Urinary bladder (tissue), 4 donors: ENCODE measurements around the gene MKI67. TPM values are rescaled to one million over a fixed set of nuclear protein-coding genes. Genes with fewer than 3 reads are reported as not detected.

Source experiments
- DNase-seq: peaks from one replicate; pipeline ENCODE4 v3.0.0-alpha.2; 2015; ENCODE audit errors: extremely low spot score
- H3K27ac ChIP-seq: one replicate; pipeline ENCODE4 v1.5.1; 2013; ENCODE audit warnings: low read depth, mild to moderate bottlenecking, moderate library complexity
- H3K36me3 ChIP-seq: one replicate; pipeline ENCODE4 v1.6.1; 2013; ENCODE audit warnings: mild to moderate bottlenecking, moderate library complexity; ENCODE audit not compliant: insufficient read depth
- H3K4me1 ChIP-seq: one replicate; pipeline ENCODE4 v1.6.1; 2013; ENCODE audit warnings: mild to moderate bottlenecking, moderate library complexity; ENCODE audit not compliant: insufficient read depth
- H3K4me3 ChIP-seq: one replicate; pipeline ENCODE4 v1.5.1; 2013; ENCODE audit warnings: low read depth, low read length
- WGBS: extraction: QIAGEN DNeasy Blood & Tissue Kit; methylation state at CpG from one replicate; pipeline ENCODE4 v1.1.7; 2013; 5-methylcytosine and 5-hydroxymethylcytosine counted together
- polyA plus RNA-seq: library from polyadenylated mRNA; stranded (reverse); fragments of 200-250 nt; gene quantifications from one replicate; pipeline ENCODE4 v1.2.3, GENCODE V29; 2013
- total RNA-seq: library from RNA; depleted of rRNA; stranded (reverse); fragments of >200 nt; gene quantifications from one replicate; pipeline ENCODE4 v1.2.3, GENCODE V29; 2014
- donor health status: healthy with polysubstance abuse.
- donor health status: healthy.

Gene MKI67
- total and polyA plus RNA-seq, 2 donors, result 0.42 to 17.8 TPM

- no peak for DNase-seq
- no peak overlapping the region for H3K4me3 ChIP-seq
- no peak overlapping the region for H3K27ac ChIP-seq
- peaks cover 3% of the 10 kb centered on the region for H3K36me3 ChIP-seq
- peaks cover 2% of the 10 kb centered on the region for H3K4me1 ChIP-seq
- 88% methylated on average over 25 of the region's 25 CpGs for WGBS
Measured at GRCh38 chr10:128067691-128068397, 58.4 kb downstream of the MKI67 start.

GRCh38 chr10:128066870-128067382, 59.3 kb downstream of the MKI67 start:
- Histone ChIP-seq H3K4me3 (no peak overlapping the region), H3K27ac (no peak overlapping the region), H3K4me1 (peaks cover 2% of the 10 kb centered on the region), H3K36me3 (peaks cover 3% of the 10 kb centered on the region)
- no peak for DNase-seq
- 84% methylated on average over 13 of the region's 13 CpGs for WGBS

- Histone ChIP-seq H3K4me1 (peaks cover 2% of the 10 kb centered on the region), H3K36me3 (peaks cover 3% of the 10 kb centered on the region), H3K4me3 (no peak overlapping the region), H3K27ac (no peak overlapping the region)
- DNase-seq, result no peak
- 90% methylated on average over 13 of the region's 13 CpGs for WGBS
Measured at GRCh38 chr10:128065881-128066534, 60.2 kb downstream of the MKI67 start.

- H3K36me3 ChIP-seq, result peaks cover 3% of the 10 kb centered on the region
- H3K4me1 ChIP-seq, result peaks cover 2% of the 10 kb centered on the region
- 76% methylated on average over 17 of the region's 17 CpGs for WGBS
- DNase-seq, result no peak
- no peak overlapping the region for H3K4me3 ChIP-seq
- H3K27ac ChIP-seq, result no peak overlapping the region
Measured at GRCh38 chr10:128064970-128065580, 61.1 kb downstream of the MKI67 start.

- H3K4me3 ChIP-seq, result no peak overlapping the region
Measured at GRCh38 chr10:128064108-128064969, 61.9 kb downstream of the MKI67 start.

GRCh38 chr10:128063736-128064107, 62.5 kb downstream of the MKI67 start:
- H3K4me1 ChIP-seq, result peaks cover 2% of the 10 kb centered on the region
- peaks cover 3% of the 10 kb centered on the region for H3K36me3 ChIP-seq
- no peak overlapping the region for H3K4me3 ChIP-seq
- no peak overlapping the region for H3K27ac ChIP-seq
- DNase-seq, result no peak
- WGBS, result 73% methylated on average over 7 of the region's 7 CpGs

More at GRCh38 chr10:128064108-128064969, 61.9 kb downstream of the MKI67 start:
- no peak for DNase-seq
- Histone ChIP-seq H3K36me3 (peaks cover 3% of the 10 kb centered on the region), H3K27ac (no peak overlapping the region), H3K4me1 (peaks cover 2% of the 10 kb centered on the region)
- WGBS, result 69% methylated on average over 11 of the region's 11 CpGs

- H3K27ac ChIP-seq, result no peak overlapping the region
- DNase-seq, result no peak
- 38% methylated on average over 19 of the region's 19 CpGs for WGBS
- peaks cover 3% of the 10 kb centered on the region for H3K36me3 ChIP-seq
- peaks cover 2% of the 10 kb centered on the region for H3K4me1 ChIP-seq
- no peak overlapping the region for H3K4me3 ChIP-seq
Measured at GRCh38 chr10:128062881-128063563, 63.2 kb downstream of the MKI67 start.

GRCh38 chr10:128062331-128062880, 63.8 kb downstream of the MKI67 start:
- Histone ChIP-seq H3K4me3 (no peak overlapping the region), H3K4me1 (peaks cover 2% of the 10 kb centered on the region), H3K36me3 (peaks cover 3% of the 10 kb centered on the region), H3K27ac (no peak overlapping the region)
- 23% methylated on average over 11 of the region's 11 CpGs for WGBS
- no peak for DNase-seq

GRCh38 chr10:128061306-128062300, 64.6 kb downstream of the MKI67 start:
- Histone ChIP-seq H3K36me3 (no peaks in the 10 kb centered on the region), H3K27ac (no peak overlapping the region), H3K4me3 (no peak overlapping the region), H3K4me1 (peaks cover 2% of the 10 kb centered on the region)
- WGBS, result 67% methylated on average over 14 of the region's 14 CpGs
- DNase-seq, result no peak

GRCh38 chr10:128060341-128061250, 65.6 kb downstream of the MKI67 start:
- Histone ChIP-seq H3K36me3 (no peaks in the 10 kb centered on the region), H3K4me1 (peaks cover 2% of the 10 kb centered on the region), H3K27ac (no peak overlapping the region), H3K4me3 (no peak overlapping the region)
- 91% methylated on average over 9 of the region's 9 CpGs for WGBS
- DNase-seq, result no peak

GRCh38 chr10:128059982-128060293, 66.3 kb downstream of the MKI67 start:
- H3K4me3 ChIP-seq, result no peak overlapping the region
- H3K27ac ChIP-seq, result no peak overlapping the region
- 37% methylated on average over 1 of the region's 1 CpG for WGBS
- peaks cover 2% of the 10 kb centered on the region for H3K4me1 ChIP-seq
- H3K36me3 ChIP-seq, result no peaks in the 10 kb centered on the region
- DNase-seq, result no peak
